ENCODE measurements around the gene SPINK2. TPM values are rescaled to one million over a fixed set of nuclear protein-coding genes. Genes with fewer than 3 reads are reported as not detected.

Gene SPINK2
- total RNA-seq, 1 donor from 2014 or later, result 0.87 TPM

GRCh38 chr4:56843421-56843899 lies 22.0 kb upstream of the SPINK2 start:
- Mint-ChIP-seq H3K27ac (no peak overlapping the region), H3K9me3 (no peaks in the 10 kb centered on the region), H3K4me3 (no peak overlapping the region), H3K27me3 (peaks cover 3% of the 10 kb centered on the region), H3K36me3 (no peaks in the 10 kb centered on the region), H3K4me1 (ENCODE audit: unreplicated experiment) (peaks cover 6% of the 10 kb centered on the region)
- TF ChIP-seq CTCF (conservative IDR thresholded peaks at IDR 0.05), result no peak
- DNase-seq (ENCODE audit: extremely low spot score, unreplicated experiment), result no peak

- Mint-ChIP-seq H3K9me3 (no peaks in the 10 kb centered on the region), H3K27me3 (peaks cover 3% of the 10 kb centered on the region), H3K36me3 (no peaks in the 10 kb centered on the region), H3K4me3 (no peak overlapping the region), H3K4me1 (ENCODE audit: unreplicated experiment) (peaks cover 6% of the 10 kb centered on the region), H3K27ac (no peak overlapping the region)
- TF ChIP-seq CTCF (conservative IDR thresholded peaks at IDR 0.05), result no peak
- DNase-seq (ENCODE audit: extremely low spot score, unreplicated experiment), result no peak
Observed at GRCh38 chr4:56840559-56840958, 19.1 kb upstream of the SPINK2 start.

- peaks cover 10% of the 10 kb centered on the region for H3K27me3 Mint-ChIP-seq
- no peaks in the 10 kb centered on the region for H3K4me1 Mint-ChIP-seq (ENCODE audit: unreplicated experiment)
- H3K36me3 Mint-ChIP-seq, result no peaks in the 10 kb centered on the region
- H3K9me3 Mint-ChIP-seq, result no peaks in the 10 kb centered on the region
- no peak overlapping the region for H3K4me3 Mint-ChIP-seq
- DNase-seq (ENCODE audit: extremely low spot score, unreplicated experiment), result no peak
- no peak overlapping the region for H3K27ac Mint-ChIP-seq
- no peak for TF ChIP-seq CTCF (conservative IDR thresholded peaks at IDR 0.05)
Observed at GRCh38 chr4:56828784-56829535, 7.5 kb upstream of the SPINK2 start.

- H3K4me3 Mint-ChIP-seq, result no peak overlapping the region
- no peaks in the 10 kb centered on the region for H3K9me3 Mint-ChIP-seq
Observed at GRCh38 chr4:56823933-56824600, 2.6 kb upstream of the SPINK2 start.

GRCh38 chr4:56818797-56819196 lies 2.7 kb downstream of the SPINK2 start:
- Mint-ChIP-seq H3K27me3 (peaks cover 56% of the 10 kb centered on the region), H3K4me3 (no peak overlapping the region)

More at GRCh38 chr4:56823933-56824600, 2.6 kb upstream of the SPINK2 start:
- Mint-ChIP-seq H3K27ac (no peak overlapping the region), H3K36me3 (no peaks in the 10 kb centered on the region), H3K4me1 (ENCODE audit: unreplicated experiment) (no peaks in the 10 kb centered on the region), H3K27me3 (peaks cover 52% of the 10 kb centered on the region)
- no peak for DNase-seq (ENCODE audit: extremely low spot score, unreplicated experiment)
- no peak for TF ChIP-seq CTCF (conservative IDR thresholded peaks at IDR 0.05)

More at GRCh38 chr4:56818797-56819196, 2.7 kb downstream of the SPINK2 start:
- Mint-ChIP-seq H3K4me1 (ENCODE audit: unreplicated experiment) (no peaks in the 10 kb centered on the region), H3K9me3 (no peaks in the 10 kb centered on the region), H3K27ac (no peak overlapping the region), H3K36me3 (no peaks in the 10 kb centered on the region)
- no peak for TF ChIP-seq CTCF (conservative IDR thresholded peaks at IDR 0.05)
- DNase-seq (ENCODE audit: extremely low spot score, unreplicated experiment), result no peak
